Hematopoietic multipotent progenitor cell treated with erythropoietin and hydrocortisone succinate and interleukin-3 and kit ligand, for 4 days (in vitro differentiated cells): ENCODE results near the gene POLR3H.

Experiments used
- DNase-seq: peaks from one replicate; pipeline ENCODE4 v3.0.0-alpha.2; 2015

The POLR3H gene

GRCh38 chr22:41512421-41513194, 31.7 kb downstream of the POLR3H start:
- DNase-seq = peak; percentile 45

DNA sequence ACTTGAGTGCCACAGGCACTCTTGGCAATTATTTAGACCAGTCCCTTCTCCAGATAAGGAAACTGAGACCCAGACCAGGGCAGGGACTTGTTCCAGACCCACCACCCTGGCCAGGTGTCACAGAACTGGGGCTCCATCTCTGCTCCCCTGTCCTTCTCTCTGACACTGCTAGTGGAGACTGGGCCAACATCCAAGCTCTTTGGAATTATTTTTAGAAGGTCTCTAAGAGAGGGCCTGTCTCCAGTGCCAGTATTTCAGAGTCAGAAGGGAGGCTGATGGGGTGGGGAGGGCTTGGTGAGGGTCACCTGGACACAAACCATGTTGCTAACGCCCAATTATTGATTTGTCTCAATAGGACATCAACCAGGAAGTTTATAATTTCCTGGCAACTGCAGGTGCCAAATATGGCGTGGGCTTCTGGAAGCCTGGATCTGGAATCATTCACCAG, 32.7 kb downstream of the POLR3H start:
- DNase-seq = no peak

DNA sequence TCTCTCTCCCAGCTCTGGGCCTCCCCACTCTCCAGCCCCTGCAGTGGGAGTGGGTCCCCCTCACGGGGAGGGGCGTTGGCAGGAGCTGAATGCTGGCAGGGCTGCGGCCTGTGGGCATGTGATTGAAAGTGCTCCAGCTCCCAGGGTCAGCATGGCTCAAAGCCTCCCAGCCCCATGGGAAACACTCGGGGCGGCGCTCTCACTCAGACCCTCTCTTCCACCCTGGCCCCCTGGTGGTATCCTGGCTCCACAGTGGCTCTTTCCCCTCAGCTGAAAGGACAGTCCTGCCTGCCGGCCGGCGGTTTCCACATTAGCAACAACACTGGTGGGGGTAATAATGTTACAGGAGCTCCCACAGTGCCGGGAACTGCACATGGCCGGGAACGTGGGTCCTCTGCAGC, 35.5 kb downstream of the POLR3H start:
- no peak for DNase-seq

DNA sequence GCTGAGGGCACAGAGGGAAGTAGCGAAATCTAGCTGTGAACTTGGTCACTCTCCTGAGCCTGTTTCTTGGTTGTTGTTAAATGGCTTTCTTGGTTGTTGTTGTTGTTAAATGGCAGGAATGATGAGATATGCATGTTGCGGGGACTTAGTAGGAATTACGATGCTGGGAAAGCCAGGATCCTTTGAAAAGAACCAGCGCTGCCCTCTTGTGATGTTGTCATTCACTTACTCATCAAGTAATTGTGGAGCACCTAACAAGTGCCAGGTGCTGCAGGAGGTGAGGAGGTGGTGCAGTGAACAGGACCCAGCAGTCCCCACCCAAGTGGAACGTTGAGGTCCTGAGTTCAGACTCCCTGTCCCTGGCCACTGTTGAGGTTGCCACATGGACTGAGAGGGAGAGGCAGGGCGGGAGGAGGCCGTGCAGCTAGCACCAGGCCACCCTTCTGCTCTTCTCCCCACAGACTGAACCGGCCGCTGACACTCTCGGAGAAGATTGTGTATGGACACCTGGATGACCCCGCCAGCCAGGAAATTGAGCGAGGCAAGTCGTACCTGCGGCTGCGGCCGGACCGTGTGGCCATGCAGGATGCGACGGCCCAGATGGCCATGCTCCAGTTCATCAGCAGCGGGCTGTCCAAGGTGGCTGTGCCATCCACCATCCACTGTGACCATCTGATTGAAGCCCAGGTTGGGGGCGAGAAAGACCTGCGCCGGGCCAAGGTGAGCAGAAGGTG, 36.8 kb downstream of the POLR3H start:
- DNase-seq = no peak

- DNase-seq = peak; percentile 56
Measured at GRCh38 chr22:41505511-41506220, 38.6 kb downstream of the POLR3H start.

- DNase-seq = no peak
Measured at GRCh38 chr22:41504816-41505215, 39.5 kb downstream of the POLR3H start.

- no peak for DNase-seq
Measured at GRCh38 chr22:41504397-41504796, 39.9 kb downstream of the POLR3H start.

GRCh38 chr22:41501209-41501608, 43.1 kb downstream of the POLR3H start:
- peak; percentile 66 for DNase-seq

DNA sequence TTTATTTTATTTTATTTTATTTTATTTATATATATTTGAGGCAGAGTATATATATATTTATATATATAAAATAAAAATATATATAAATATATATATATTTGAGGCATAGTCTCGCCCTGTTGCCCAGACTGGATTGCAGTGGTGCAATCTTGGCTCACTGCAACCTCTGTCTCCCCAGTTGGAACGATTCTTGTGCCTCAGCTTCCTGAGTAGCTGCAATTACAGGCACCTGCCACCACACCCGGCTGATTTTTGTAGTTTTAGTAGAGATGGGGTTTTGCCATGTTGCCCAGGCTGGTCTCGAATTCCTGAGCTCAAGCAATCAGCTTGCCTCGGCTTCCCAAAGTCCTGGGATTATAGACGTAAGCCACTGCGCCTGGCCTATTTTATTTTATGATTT, 44.0 kb downstream of the POLR3H start:
- no peak for DNase-seq

DNA sequence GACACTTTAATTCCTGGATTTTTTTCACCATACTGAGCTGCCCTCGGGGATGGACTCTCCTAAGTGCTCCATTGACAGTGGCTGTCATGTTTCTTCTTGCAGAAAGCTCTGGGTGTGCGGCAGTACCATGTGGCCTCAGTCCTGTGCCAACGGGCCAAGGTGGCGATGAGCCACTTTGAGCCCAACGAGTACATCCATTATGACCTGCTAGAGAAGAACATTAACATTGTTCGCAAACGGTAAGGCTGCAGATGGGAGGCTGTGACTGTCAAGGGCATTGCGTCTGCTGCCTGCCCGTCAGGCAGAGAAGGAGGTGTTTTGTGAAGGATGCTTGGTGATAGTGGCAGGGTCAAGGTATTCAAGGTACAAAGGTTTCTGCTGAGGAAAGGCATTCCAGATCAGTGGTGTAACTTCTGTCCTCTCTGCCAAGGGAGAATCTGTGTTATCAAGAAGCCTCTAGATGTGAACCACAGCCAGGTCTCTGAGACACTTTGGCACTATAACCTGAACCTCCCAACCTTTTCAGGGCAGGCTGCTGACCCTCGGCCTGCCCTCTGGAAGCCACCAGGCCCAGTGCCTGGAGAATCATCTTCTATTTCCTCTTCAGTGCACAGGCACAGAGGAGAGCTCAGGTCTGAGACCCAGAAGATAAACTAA, 44.5 kb downstream of the POLR3H start:
- DNase-seq = no peak

DNA sequence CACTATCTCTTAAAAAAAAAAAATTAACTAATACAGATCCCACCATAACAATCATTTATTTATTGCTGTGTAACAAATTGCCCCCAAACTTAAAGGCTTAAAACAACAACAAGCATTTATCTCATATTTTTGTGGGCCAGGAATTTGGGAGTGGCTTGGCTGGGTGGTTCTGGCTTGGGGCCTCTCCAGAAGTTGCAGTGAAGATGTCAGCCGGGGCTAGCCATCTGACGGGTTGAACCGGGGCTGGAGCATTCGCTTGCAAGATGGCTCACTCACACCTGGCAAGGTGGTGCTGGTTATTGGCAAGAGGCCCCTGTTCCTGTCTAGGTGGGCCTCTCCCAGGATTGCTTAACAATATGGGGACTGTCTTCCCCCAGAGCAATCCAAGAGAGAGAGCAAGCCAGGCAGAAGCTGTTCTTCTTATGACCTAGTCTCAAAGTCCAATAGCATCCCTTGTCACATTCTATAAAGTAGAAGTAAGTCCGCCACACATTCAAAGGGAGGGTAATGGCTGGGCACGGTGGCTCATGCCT, 45.9 kb downstream of the POLR3H start:
- DNase-seq = no peak

GRCh38 chr22:41491374-41492100, 52.7 kb downstream of the POLR3H start:
- no peak for DNase-seq

- DNase-seq = no peak
Measured at GRCh38 chr22:41488596-41489385, 55.5 kb downstream of the POLR3H start.

DNA sequence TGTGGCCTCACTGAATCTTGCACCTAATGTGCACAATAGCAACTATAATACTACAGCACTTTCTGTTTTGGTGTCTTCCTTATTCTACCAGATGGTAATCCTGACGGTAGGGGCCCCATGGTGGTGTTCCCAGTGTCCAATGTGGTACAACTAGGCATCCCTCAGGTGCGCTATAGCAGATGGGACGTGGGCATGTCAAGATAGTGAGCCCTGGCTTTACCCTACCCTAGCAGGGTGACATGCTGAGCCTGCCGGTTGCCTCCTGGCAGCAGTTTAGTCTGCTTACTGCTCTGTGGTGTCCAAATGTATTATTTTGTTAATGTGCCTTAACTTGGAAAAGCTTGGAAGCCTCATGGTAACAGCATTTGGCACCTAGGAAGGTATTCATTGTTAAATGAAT, 56.2 kb downstream of the POLR3H start:
- no peak for DNase-seq

- DNase-seq = no peak
Measured at GRCh38 chr22:41487037-41487935, 57.0 kb downstream of the POLR3H start.

DNA sequence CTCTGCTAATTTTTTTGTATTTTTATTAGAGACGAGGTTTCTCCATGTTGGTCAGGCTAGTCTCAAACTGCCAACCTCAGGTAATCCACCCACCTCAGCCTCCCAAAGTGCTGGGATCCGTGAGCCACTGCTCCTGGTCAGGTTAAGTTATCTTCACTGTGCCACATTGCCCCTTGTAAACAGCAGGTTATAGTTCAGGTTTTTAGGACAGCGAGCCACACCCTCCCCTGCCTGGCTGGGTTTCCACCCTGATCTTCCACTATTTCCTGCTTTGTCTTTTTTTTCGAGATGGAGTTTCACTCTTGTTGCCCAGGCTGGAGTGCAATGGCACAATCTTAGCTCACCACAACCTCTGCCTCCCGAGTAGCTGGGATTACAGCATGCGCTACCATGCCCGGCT, 59.2 kb downstream of the POLR3H start:
- no peak for DNase-seq

DNA sequence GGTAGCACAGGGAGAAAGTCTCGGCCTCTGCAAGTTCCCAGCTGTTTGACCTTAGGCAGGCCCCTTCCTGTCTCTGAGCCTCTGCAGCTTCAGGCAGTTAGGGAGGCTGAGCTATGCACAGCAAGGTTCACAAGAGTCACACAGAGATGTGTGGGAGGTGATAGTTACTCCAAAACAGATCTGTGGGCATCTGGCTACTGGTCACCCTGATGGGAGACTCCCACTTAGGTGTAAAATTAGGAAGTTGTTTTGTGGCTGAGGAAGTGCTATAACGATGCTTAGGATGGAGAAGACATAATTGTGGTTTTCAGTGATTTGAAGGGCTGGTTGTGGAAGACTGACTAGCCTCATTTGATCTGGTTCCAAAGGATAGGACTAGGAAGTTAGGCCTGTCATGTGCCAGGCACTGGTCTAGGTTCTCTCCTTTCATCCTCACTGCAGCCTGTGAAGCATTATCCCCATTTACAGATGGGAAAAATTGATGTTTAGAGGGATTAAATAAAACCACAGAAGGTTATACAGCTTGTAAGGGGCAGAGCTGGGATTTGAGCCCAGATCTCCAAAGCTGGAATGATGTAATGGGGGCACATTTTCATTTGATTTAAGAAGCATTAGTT, 61.8 kb downstream of the POLR3H start:
- DNase-seq = no peak

- DNase-seq = no peak
Measured at GRCh38 chr22:41481925-41482318, 62.3 kb downstream of the POLR3H start.

GRCh38 chr22:41481131-41481830, 63.0 kb downstream of the POLR3H start:
- DNase-seq = no peak
